Sigmoid colon (tissue), 7 donors: ENCODE measurements around the gene PIP4K2C. TPM values are rescaled to one million over a fixed set of nuclear protein-coding genes. Genes with fewer than 3 reads are reported as not detected.
A peak's percentile ranks its signal among the peaks of the same experiment; 100 is the strongest.
"Not testable (repeated sequence)": the region's sequence is repeated elsewhere in the genome, so short reads cannot be mapped to it uniquely, and the experiment has no call there.

Source experiments
- DNase-seq: peaks from one replicate; pipeline ENCODE4 v3.0.0-alpha.2; 2019
- H3K27ac ChIP-seq, 4 donors: fragments of 200-600 bp; sonication (generic); one replicate each; pipeline ENCODE4 v1.5.1; 2016 to 2019; ENCODE audit warnings: mild to moderate bottlenecking in 1 of 4
- H3K27me3 ChIP-seq, 3 donors: fragments of 200-600 bp; sonication (generic); one replicate each; pipeline ENCODE4 v1.5.1; 2019; ENCODE audit warnings: mild to moderate bottlenecking in 1 of 3
- H3K36me3 ChIP-seq, 4 donors: fragments of 200-600 bp; sonication (generic); one replicate each; pipeline ENCODE4 v1.5.1; 2016 to 2019
- H3K4me1 ChIP-seq, 4 donors: fragments of 200-600 bp; sonication (generic); one replicate each; pipeline ENCODE4 v1.5.1; 2017 to 2019
- H3K4me3 ChIP-seq, 4 donors: fragments of 200-600 bp; sonication (generic); one replicate each; pipeline ENCODE4 v1.5.1; 2017 to 2019; ENCODE audit warnings: mild to moderate bottlenecking in 2 of 4, moderate library complexity in 1 of 4
- H3K9me3 ChIP-seq, 4 donors: fragments of 200-600 bp in 3 of 4; sonication (generic) in 3 of 4; one replicate each; pipeline versions ENCODE4 v1.5.1 to v1.6.1; 2013 to 2019
- EP300 ChIP-seq, 4 donors: sonication (generic); formaldehyde crosslinking; IDR thresholded peaks; one replicate each; pipeline ENCODE4 v1.6.1; 2017; ENCODE audit warnings: antibody characterized with exemption in 4 of 4
- POLR2A ChIP-seq, 2 donors: fragments of 450-650 bp; IDR thresholded peaks; one replicate each; pipeline ENCODE4 v1.6.1; 2016; ENCODE audit warnings: antibody characterized with exemption in 2 of 2, mild to moderate bottlenecking in 2 of 2, moderate library complexity in 2 of 2
- POLR2AphosphoS5 ChIP-seq, 4 donors: sonication (generic); formaldehyde crosslinking; IDR thresholded peaks; one replicate each; pipeline ENCODE4 v1.6.1; 2017; ENCODE audit warnings: antibody characterized with exemption in 4 of 4
- WGBS, 2 donors: extraction: QIAGEN DNeasy Blood & Tissue Kit; methylation state at CpG; one replicate each; pipeline ENCODE4 v1.1.7; 2013; 5-methylcytosine and 5-hydroxymethylcytosine counted together
- intact Hi-C: fragments of 100-400 bp; cut with DNase I; formaldehyde crosslinking; loops from one replicate; pipeline ENCODE4 v1.15.1; 2023
- polyA plus RNA-seq, 3 donors: library from polyadenylated mRNA; stranded (reverse); fragments of 200-250 nt; gene quantifications; one replicate each; pipeline ENCODE4 v1.2.3, GENCODE V29; 2013
- total RNA-seq, 4 donors: library from RNA; depleted of rRNA; stranded (reverse); fragments of >200 nt; gene quantifications; one replicate each; pipeline ENCODE4 v1.1.0, GENCODE V29; 2016
- TF ChIP-seq, protein P1 (sequence below), 4 experiments: fragments of 450-650 bp in 3 of 4; fragments of 200-600 bp in 1 of 4; IDR thresholded peaks; one replicate each; pipeline ENCODE4 v1.5.1; 2016 to 2019; ENCODE audit warnings: antibody characterized with exemption in 4 of 4, mild to moderate bottlenecking in 3 of 4, moderate library complexity in 2 of 4
- donor health status: healthy with polysubstance abuse.
- donor health status: Bipolar disorder and iron deficiency.
- donor health status: healthy.

PIP4K2C gene
- total and polyA plus RNA-seq, 7 donors = 13.3 to 30.5 (median 21.0) TPM

DNA sequence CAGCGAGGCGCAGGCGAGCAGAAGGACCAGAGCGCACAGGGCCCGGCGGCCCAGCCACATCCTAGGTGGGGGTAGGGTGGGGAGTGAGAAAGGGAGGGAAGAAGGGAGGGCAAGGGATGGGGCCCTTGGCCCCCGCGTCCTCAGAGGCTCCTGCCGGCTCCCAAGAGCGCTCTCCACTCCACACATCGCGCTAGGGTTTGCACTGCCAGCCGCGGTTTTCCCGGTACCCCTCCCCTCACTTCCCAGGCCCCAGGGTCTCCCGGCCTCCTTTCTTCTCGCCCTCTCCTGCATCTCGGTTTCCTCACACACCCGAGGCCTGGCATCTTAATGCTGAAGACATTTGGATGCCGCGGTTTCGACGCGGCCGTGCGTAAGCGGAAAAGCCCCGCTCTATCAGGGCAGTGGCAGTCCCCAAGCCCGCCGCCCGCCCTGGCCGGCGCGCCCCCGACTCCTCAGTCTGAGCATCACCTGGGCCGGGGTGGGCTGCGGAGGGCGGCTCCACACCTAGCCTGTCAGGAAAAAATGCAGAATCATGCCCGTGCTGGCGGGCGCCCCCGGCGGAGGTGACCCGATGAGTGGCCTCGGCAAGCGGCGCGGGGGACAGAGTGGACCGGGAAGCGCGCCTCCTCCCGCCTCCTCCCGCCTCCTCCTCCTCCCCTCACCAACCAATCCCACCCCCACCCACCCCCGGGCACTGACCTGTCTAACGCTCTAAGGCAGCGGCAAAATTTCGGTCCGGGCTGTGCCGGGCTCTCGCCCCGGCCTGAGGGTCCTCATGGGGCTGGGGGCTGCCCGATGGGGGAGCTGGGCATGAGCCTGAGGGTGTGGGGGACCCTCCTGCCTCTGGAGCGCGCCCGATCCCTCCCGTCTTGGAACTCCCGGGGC lies 41.3 kb downstream of the PIP4K2C start:
- no peaks in the 10 kb centered on the region for H3K36me3 ChIP-seq
- peaks cover 10 to 72% (median 28%) of the 10 kb centered on the region in 3 donors for H3K27me3 ChIP-seq
- DNase-seq = peak; percentile 67
- H3K4me1 ChIP-seq = peaks cover 0 to 27% (median 22%) of the 10 kb centered on the region in 4 donors
- H3K4me3 ChIP-seq = peak overlapping the region; percentile 25 to 60 (median 50)
- H3K9me3 ChIP-seq = no peaks in the 10 kb centered on the region
- no peak for TF ChIP-seq EP300 (IDR thresholded peaks at IDR 0.05)
- TF ChIP-seq, protein P1, sequence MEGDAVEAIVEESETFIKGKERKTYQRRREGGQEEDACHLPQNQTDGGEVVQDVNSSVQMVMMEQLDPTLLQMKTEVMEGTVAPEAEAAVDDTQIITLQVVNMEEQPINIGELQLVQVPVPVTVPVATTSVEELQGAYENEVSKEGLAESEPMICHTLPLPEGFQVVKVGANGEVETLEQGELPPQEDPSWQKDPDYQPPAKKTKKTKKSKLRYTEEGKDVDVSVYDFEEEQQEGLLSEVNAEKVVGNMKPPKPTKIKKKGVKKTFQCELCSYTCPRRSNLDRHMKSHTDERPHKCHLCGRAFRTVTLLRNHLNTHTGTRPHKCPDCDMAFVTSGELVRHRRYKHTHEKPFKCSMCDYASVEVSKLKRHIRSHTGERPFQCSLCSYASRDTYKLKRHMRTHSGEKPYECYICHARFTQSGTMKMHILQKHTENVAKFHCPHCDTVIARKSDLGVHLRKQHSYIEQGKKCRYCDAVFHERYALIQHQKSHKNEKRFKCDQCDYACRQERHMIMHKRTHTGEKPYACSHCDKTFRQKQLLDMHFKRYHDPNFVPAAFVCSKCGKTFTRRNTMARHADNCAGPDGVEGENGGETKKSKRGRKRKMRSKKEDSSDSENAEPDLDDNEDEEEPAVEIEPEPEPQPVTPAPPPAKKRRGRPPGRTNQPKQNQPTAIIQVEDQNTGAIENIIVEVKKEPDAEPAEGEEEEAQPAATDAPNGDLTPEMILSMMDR (IDR thresholded peaks at IDR 0.05) = no peak
- TF ChIP-seq POLR2A (IDR thresholded peaks at IDR 0.05) = no peak
- TF ChIP-seq POLR2AphosphoS5 (IDR thresholded peaks at IDR 0.05) = no peak
- peak overlapping the region; percentile 12 to 48 (median 30) for H3K27ac ChIP-seq
- intact Hi-C loops = no loop called here
- WGBS, 2 donors = 2 to 5% methylated on average over 67 of the region's 67 CpGs

GRCh38 chr12:57632958-57633840 lies 42.2 kb downstream of the PIP4K2C start, which contains the start of gene B4GALNT1:
B4GALNT1 (minus strand) TSS chr12:57633201; CDS start chr12:57632132, 1,069 bp downstream.
- Histone ChIP-seq H3K9me3 (no peaks in the 10 kb centered on the region), H3K27ac (peak within 1 kb of the TSS; percentile 12 to 48 (median 30)), H3K4me3 (peak within 1 kb of the TSS; percentile 25 to 60 (median 50)), H3K27me3 (peaks cover 10 to 63% (median 22%) of the 10 kb centered on the region in 3 donors), H3K36me3 (no peaks in the 10 kb centered on the region), H3K4me1 (peaks cover 0 to 20% (median 17%) of the 10 kb centered on the region in 4 donors)
- 2% methylated on average over 58 of the region's 58 CpGs for WGBS, 2 donors
- TF ChIP-seq POLR2AphosphoS5 (IDR thresholded peaks at IDR 0.05) (peak in 2 of 4 donors; percentile 46 to 60), POLR2A (IDR thresholded peaks at IDR 0.05) (no peak), EP300 (IDR thresholded peaks at IDR 0.05) (no peak)
- TF ChIP-seq, protein P1 (IDR thresholded peaks at IDR 0.05) = peak; percentile 80 to 95 (median 86)
- intact Hi-C loops = no loop called here
- peak; percentile 75 for DNase-seq

- H3K36me3 ChIP-seq, H3K9me3 ChIP-seq, intact Hi-C loops, DNase-seq, H3K4me3 ChIP-seq, H3K27ac ChIP-seq: not testable (repeated sequence)
- H3K4me1 ChIP-seq = peaks cover 0 to 18% (median 15%) of the 10 kb centered on the region in 4 donors
- peaks cover 7 to 62% (median 17%) of the 10 kb centered on the region in 3 donors for H3K27me3 ChIP-seq
- WGBS, 2 donors = 68 to 87% methylated on average over 9 of the region's 9 CpGs
Observed at GRCh38 chr12:57636731-57637130, 45.7 kb downstream of the PIP4K2C start.

GRCh38 chr12:57637364-57637763 lies 46.4 kb downstream of the PIP4K2C start:
- Histone ChIP-seq H3K9me3 (no peaks in the 10 kb centered on the region), H3K36me3 (no peaks in the 10 kb centered on the region), H3K4me3 (no peak overlapping the region), H3K27me3 (peaks cover 6 to 62% (median 14%) of the 10 kb centered on the region in 3 donors), H3K4me1 (peaks cover 0 to 11% (median 9%) of the 10 kb centered on the region in 4 donors), H3K27ac (no peak overlapping the region)
- DNase-seq = no peak
- TF ChIP-seq POLR2A (IDR thresholded peaks at IDR 0.05) (no peak), POLR2AphosphoS5 (IDR thresholded peaks at IDR 0.05) (no peak), EP300 (IDR thresholded peaks at IDR 0.05) (no peak)
- TF ChIP-seq, protein P1 (IDR thresholded peaks at IDR 0.05) = no peak
- intact Hi-C loops = no loop called here
- 35 to 66% methylated on average over 3 of the region's 3 CpGs for WGBS, 2 donors
